Lower leg skin (tissue), 4 donors: ENCODE data around the gene TLNRD1. TPM values are rescaled to one million over a fixed set of nuclear protein-coding genes. Genes with fewer than 3 reads are reported as not detected.

Experiments used
- DNase-seq, 2 donors: peaks; one replicate each; pipeline ENCODE4 v3.0.0-alpha.2; 2019; ENCODE audit warnings: low spot score in 2 of 2
- H3K4me3 ChIP-seq: fragments of 200-600 bp; sonication (generic); 2 replicates; pipeline ENCODE4 v1.5.1; 2017; ENCODE audit warnings: mild to moderate bottlenecking, low read depth; ENCODE audit not compliant: poor library complexity, severe bottlenecking
- POLR2A ChIP-seq, 2 donors: fragments of 450-650 bp; IDR thresholded peaks; one replicate each; pipeline ENCODE4 v1.6.1; 2016 to 2017; ENCODE audit warnings: antibody characterized with exemption in 2 of 2, mild to moderate bottlenecking in 1 of 2, moderate library complexity in 1 of 2
- WGBS, 2 donors: methylation state at CpG; one replicate each; pipeline ENCODE4 v1.1.5; 2018; 5-methylcytosine and 5-hydroxymethylcytosine counted together
- intact Hi-C: fragments of 100-400 bp; cut with DNase I; formaldehyde crosslinking; loops from one replicate; pipeline ENCODE4 v1.15.0; 2023; ENCODE audit warnings: low total_unique reads
- total RNA-seq, 4 donors: library from RNA; depleted of rRNA; stranded (reverse); fragments of >200 nt; gene quantifications; one replicate each; pipeline ENCODE4 v1.1.0, GENCODE V29; 2016
- TF ChIP-seq, protein P1 (sequence below), 3 donors: fragments of 450-650 bp; IDR thresholded peaks; one replicate each; pipeline ENCODE4 v1.5.1; 2016; ENCODE audit warnings: antibody characterized with exemption in 3 of 3, mild to moderate bottlenecking in 3 of 3, moderate library complexity in 2 of 3

TLNRD1 gene
- total RNA-seq, 4 donors from 2014 or later, result 7.3 to 15.0 (median 12.1) TPM

DNA sequence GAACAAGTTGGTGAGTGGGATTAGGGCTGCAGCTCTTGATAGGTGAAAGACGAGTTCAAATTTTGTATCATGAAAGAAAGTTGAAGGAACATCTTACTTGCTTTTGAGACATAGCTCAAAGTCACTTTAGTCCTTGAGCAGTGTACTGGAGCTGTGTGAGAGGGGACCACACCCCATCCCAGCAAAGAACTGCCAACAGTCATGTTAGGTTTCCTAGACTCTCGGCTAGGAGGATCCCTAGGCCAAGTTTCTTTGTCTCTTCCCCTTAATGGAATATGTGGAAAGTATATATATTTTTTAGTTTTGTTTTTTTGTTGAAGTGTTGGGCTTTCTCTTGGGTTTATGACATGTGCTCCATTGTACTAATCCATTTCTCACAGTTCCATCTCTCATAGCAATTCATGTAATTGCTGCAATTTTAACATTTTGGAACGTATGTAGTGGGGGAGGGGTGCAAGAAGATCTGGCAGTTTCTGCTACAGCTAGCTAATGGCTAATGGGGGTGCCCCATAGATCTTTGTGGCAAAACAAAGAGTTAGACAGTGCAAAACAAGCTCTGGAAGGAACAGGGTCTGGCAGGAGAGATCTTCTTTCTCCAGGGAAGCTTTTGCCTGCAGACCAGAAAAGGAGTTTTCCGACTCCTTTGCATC, 25.1 kb downstream of the TLNRD1 start:
- TF ChIP-seq POLR2A (IDR thresholded peaks at IDR 0.05), result no peak
- TF ChIP-seq, protein P1, sequence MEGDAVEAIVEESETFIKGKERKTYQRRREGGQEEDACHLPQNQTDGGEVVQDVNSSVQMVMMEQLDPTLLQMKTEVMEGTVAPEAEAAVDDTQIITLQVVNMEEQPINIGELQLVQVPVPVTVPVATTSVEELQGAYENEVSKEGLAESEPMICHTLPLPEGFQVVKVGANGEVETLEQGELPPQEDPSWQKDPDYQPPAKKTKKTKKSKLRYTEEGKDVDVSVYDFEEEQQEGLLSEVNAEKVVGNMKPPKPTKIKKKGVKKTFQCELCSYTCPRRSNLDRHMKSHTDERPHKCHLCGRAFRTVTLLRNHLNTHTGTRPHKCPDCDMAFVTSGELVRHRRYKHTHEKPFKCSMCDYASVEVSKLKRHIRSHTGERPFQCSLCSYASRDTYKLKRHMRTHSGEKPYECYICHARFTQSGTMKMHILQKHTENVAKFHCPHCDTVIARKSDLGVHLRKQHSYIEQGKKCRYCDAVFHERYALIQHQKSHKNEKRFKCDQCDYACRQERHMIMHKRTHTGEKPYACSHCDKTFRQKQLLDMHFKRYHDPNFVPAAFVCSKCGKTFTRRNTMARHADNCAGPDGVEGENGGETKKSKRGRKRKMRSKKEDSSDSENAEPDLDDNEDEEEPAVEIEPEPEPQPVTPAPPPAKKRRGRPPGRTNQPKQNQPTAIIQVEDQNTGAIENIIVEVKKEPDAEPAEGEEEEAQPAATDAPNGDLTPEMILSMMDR (IDR thresholded peaks at IDR 0.05), result no peak
- no peak for DNase-seq
- intact Hi-C loops, result no loop called here
- 66 to 68% methylated on average over 4 of the region's 4 CpGs for WGBS, 2 donors
- H3K4me3 ChIP-seq, result no peak overlapping the region

DNA sequence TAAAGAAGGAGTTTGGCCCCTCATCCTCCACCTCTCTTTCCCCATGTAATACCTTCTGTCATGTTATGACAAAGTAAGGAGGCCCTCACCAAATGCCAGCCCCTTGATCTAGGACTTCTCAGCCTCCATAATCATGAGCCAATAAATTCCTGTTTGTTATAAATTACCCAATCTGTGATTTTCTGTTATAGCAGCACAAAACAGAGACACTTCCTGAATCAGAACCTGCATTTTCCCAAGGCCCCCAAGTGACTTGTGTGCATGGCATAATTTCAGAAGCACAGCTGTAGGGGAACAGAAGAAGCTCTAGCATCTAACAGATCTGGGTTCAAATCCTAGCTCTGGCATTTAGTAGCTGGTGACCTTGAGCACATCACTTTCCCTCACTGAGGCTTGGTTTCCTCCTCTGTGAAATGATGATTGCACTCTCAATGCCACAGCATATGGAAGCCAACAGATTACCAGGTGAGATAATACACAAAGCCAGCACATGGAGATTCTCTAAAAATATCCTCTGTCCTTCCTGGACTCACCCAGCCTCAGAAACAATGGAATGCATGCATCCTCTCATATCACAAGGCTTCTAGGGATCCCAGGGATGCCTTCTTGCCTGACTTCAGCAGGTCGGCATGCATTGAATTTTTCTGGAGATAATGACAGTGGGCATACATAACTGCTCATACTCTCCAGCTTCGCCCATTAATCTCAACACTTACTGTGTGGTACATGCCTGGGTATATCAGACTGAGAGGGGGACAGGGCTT, 26.3 kb downstream of the TLNRD1 start:
- TF ChIP-seq, protein P1 (IDR thresholded peaks at IDR 0.05), result no peak
- no peak for TF ChIP-seq POLR2A (IDR thresholded peaks at IDR 0.05)
- no peak for DNase-seq
- 94 to 98% methylated on average over 2 of the region's 2 CpGs for WGBS, 2 donors
- intact Hi-C loops, result no loop called here
- no peak overlapping the region for H3K4me3 ChIP-seq

DNA sequence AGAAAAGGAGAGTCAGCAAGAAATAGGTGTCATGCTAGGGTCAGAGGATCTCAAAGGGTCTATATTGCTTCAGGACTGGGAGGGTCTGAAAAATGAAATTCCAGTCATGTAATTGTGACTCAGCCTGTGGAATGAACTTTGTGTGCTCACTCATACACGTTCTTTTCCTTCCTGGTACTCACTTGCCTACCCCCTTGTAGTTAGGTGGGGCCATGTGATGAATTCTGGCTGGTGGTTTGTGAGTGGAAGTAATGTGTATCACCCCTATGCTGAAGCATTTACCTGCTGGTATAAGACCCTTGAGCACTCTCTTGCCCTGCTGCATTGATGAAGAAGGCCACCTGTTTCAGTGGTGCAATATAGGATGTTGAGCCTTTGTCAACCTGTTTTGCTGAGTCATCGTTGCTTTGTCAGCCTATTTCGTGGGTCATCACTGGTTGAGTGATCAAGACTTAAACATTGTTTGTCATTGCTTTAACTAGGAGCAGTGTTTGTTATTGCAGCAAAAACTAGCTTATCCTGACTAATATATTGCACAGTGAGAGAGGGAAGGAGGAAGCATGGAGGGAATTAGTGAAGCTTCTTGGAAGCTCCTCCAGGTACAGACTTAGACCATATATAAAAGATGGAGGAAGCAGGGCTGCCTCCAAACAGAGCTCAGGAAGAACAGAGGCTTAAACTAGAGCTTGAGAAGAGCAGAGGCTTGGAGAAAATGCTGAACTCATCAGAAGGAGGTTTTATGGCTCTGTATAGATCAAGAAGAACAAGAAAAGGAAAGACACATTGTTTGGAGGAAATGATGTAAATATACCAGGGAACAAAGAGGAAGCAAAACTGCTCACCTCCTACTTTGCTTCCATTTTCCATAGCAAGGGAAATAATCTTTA, 28.9 kb downstream of the TLNRD1 start:
- DNase-seq, result no peak
- H3K4me3 ChIP-seq, result no peak overlapping the region
- 60 to 65% methylated on average over 3 of the region's 3 CpGs for WGBS, 2 donors
- intact Hi-C loops, result no loop called here
- TF ChIP-seq, protein P1 (IDR thresholded peaks at IDR 0.05), result no peak
- no peak for TF ChIP-seq POLR2A (IDR thresholded peaks at IDR 0.05)

DNA sequence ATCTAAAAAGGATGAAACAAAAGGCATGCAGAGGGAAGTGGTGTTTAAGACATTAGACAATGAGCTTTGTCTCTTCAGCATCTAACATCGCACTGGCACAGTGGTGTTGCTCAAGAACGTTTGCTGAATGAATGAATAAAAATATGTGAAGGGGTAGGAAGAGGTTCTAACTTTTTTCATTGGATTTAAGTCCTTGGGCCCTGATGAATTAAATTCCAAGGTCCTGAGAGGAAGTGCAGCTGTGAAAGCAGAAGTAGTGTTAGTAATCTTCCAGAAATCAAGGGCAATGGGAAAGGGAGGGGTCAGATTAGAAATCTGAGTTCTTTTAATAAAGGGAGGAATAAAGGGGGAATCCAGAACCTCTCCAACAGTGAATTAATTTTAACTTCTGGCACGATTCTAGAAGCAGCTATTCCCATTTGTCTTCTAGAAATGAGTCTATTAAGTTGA, 29.6 kb downstream of the TLNRD1 start:
- 60 to 70% methylated on average over 3 of the region's 3 CpGs for WGBS, 2 donors
- no peak for TF ChIP-seq POLR2A (IDR thresholded peaks at IDR 0.05)
- TF ChIP-seq, protein P1 (IDR thresholded peaks at IDR 0.05), result no peak
- DNase-seq, result no peak
- no peak overlapping the region for H3K4me3 ChIP-seq
- intact Hi-C loops, result no loop called here

DNA sequence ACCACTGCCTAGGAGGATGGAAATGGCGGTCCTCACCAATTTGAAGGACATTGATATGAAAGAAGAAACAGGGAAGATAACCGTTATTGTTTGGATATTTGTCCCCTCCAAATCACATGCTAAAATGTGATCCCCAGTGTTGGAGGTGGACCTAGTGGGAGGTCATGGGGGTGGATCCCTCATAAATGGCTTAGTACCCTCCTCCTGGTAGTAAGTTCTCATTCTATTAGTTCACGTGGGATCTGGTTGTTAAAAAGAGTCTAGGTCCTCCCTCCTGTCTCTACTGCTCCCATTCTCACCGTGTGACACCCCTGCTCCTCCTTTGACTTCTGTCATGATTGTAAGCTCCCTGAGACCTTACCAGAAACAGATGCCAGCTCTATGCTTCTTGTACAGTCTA, 30.5 kb downstream of the TLNRD1 start:
- intact Hi-C loops, result no loop called here
- no peak overlapping the region for H3K4me3 ChIP-seq
- DNase-seq, result no peak
- TF ChIP-seq, protein P1 (IDR thresholded peaks at IDR 0.05), result no peak
- no peak for TF ChIP-seq POLR2A (IDR thresholded peaks at IDR 0.05)
- WGBS, 2 donors, result 77 to 93% methylated on average over 4 of the region's 4 CpGs
